K562 (cell line): Measurements from ENCODE around the gene CTXN3. TPM values are rescaled to one million over a fixed set of nuclear protein-coding genes. Genes with fewer than 3 reads are reported as not detected.

Source experiments
- ATAC-seq: fragments of 200-7000 bp; cut with Tn5 transposase; 3 replicates; pipeline ENCODE4 v1.9.1; 2020; ENCODE audit warnings: moderate library complexity
- BruUV-seq: library from RNA; stranded (reverse); fragments of 400-500 nt; replicated peaks from 2 replicates; lab custom pipeline; 2021; lab: Mats Ljungman, UMichigan
- CTCF ChIA-PET: fragments of 300-600 bp; formaldehyde crosslinking; extraction: SDS; loops from one replicate; lab custom pipeline; 2021; ENCODE audit warnings: low intra/inter-chr PET ratio; lab: Yijun Ruan, JAX
- POLR2A ChIA-PET: fragments of 300-600, 350-650 bp; sonication (Branson Sonifier 250); formaldehyde crosslinking; extraction: SDS; loops from one replicate; lab custom pipeline; 2021; ENCODE audit warnings: antibody characterized with exemption, inconsistent platforms; lab: Yijun Ruan, JAX
- DNase-seq, 4 experiments: peaks; one replicate each; pipeline versions ENCODE4 v3.0.0 to v3.0.0-alpha.2; 2011 to 2018; ENCODE audit warnings: low spot score in 3 of 4, mixed read lengths in 3 of 4; ENCODE audit errors: extremely low read depth in 1 of 4
- FAIRE-seq: peaks from 2 replicates; lab custom pipeline; 2011; peaks lifted over from hg19 to GRCh38; lab: Jason Lieb, UNC
- H2AFZ ChIP-seq: 2 replicates; pipeline ENCODE4 v1.6.0; 2011; ENCODE audit warnings: low read depth, low read length, control low read depth, inconsistent platforms
- H3K27ac ChIP-seq: fragments of 200-600 bp; 3 replicates; pipeline ENCODE4 v1.8.0; 2011; ENCODE audit warnings: low read depth, mild to moderate bottlenecking, control low read depth, inconsistent platforms, low read length, moderate library complexity, mixed read lengths; ENCODE audit errors: extremely low read depth
- H3K27me3 ChIP-seq, 2 experiments: fragments of 300-600 bp in 1 of 2; 2 replicates in 1 of 2; 3 replicates in 1 of 2; pipeline versions ENCODE4 v1.6.0 to v1.8.0; 2011; ENCODE audit warnings: inconsistent platforms in 2 of 2, low read length in 2 of 2, mild to moderate bottlenecking in 1 of 2, mixed read lengths in 1 of 2, moderate library complexity in 1 of 2; ENCODE audit not compliant: control insufficient read depth in 2 of 2, insufficient read depth in 2 of 2
- H3K36me3 ChIP-seq: fragments of 300-600 bp; 3 replicates; pipeline ENCODE4 v1.8.0; 2011; ENCODE audit warnings: mild to moderate bottlenecking, low read length, inconsistent platforms; ENCODE audit not compliant: control insufficient read depth, insufficient read depth
- H3K4me1 ChIP-seq, 2 experiments: fragments of 200-600 bp in 1 of 2; replicated peaks in 1 of 2; 2 replicates in 1 of 2; 3 replicates in 1 of 2; pipeline versions ENCODE4 v1.5.1 to v1.8.0; 2011; ENCODE audit warnings: inconsistent platforms in 2 of 2, low read length in 2 of 2, mild to moderate bottlenecking in 1 of 2, mixed read lengths in 1 of 2, moderate library complexity in 1 of 2; ENCODE audit not compliant: control insufficient read depth in 2 of 2, insufficient read depth in 2 of 2
- H3K4me2 ChIP-seq: 2 replicates; pipeline ENCODE4 v1.6.1; 2011; ENCODE audit warnings: low read length, control low read depth, inconsistent platforms, mixed read lengths; ENCODE audit not compliant: insufficient read depth
- H3K4me3 ChIP-seq: fragments of 200-600 bp; sonication (generic), shearing (Covaris generic); 2 replicates; pipeline ENCODE4 v1.5.1; 2016; ENCODE audit warnings: control low read depth, inconsistent platforms
- H3K79me2 ChIP-seq: fragments of 200-600 bp; 3 replicates; pipeline ENCODE4 v1.8.0; 2011; ENCODE audit warnings: low read length, inconsistent platforms; ENCODE audit not compliant: control insufficient read depth, insufficient read depth
- H3K9ac ChIP-seq, 2 experiments: 2 replicates each; pipeline versions ENCODE4 v1.6.0 to v1.6.1; 2011; ENCODE audit warnings: low read depth in 2 of 2, low read length in 2 of 2, control low read depth in 1 of 2, inconsistent platforms in 1 of 2, mild to moderate bottlenecking in 1 of 2, mixed read lengths in 1 of 2; ENCODE audit not compliant: insufficient read depth in 1 of 2
- H3K9me1 ChIP-seq: one replicate; pipeline ENCODE4 v1.6.0; 2011; ENCODE audit warnings: inconsistent platforms, mild to moderate bottlenecking, low read length, moderate library complexity; ENCODE audit not compliant: control insufficient read depth, insufficient read depth
- H3K9me3 ChIP-seq: replicated peaks from 2 replicates; pipeline ENCODE4 v1.5.1; 2011; ENCODE audit warnings: low read depth, low read length, inconsistent platforms; ENCODE audit not compliant: control insufficient read depth, insufficient read depth
- H4K20me1 ChIP-seq: replicated peaks from 2 replicates; pipeline ENCODE4 v1.6.1; 2011; ENCODE audit warnings: low read length, inconsistent platforms, mixed read lengths; ENCODE audit not compliant: control insufficient read depth, insufficient read depth
- ATF6 ChIP-seq: sonication (generic); formaldehyde crosslinking; IDR thresholded peaks from 2 replicates; pipeline ENCODE4 v1.4.0; 2020; ENCODE audit warnings: mild to moderate bottlenecking, missing genetic modification reagents
- CBX5 ChIP-seq: IDR thresholded peaks from 2 replicates; pipeline ENCODE4 v1.6.1; 2014; ENCODE audit warnings: low read depth, borderline replicate concordance
- CREM ChIP-seq: IDR thresholded peaks from 2 replicates; pipeline ENCODE4 v1.6.1; 2014; ENCODE audit warnings: antibody characterized with exemption, low read depth
- FOXO4 ChIP-seq: fragments of 450-650 bp; formaldehyde crosslinking; IDR thresholded peaks from 2 replicates; pipeline ENCODE4 v1.4.0; 2020; ENCODE audit warnings: mild to moderate bottlenecking, moderate library complexity
- HBP1 ChIP-seq: fragments of 450-650 bp; formaldehyde crosslinking; IDR thresholded peaks from 2 replicates; pipeline ENCODE4 v1.4.0; 2022; ENCODE audit warnings: missing genetic modification characterization
- HIVEP1 ChIP-seq: fragments of 250-450 bp; sonication (Bioruptor Pico); IDR thresholded peaks from 2 replicates; pipeline ENCODE4 v1.4.0; 2020; ENCODE audit warnings: mild to moderate bottlenecking
- HMGN3 ChIP-seq: IDR thresholded peaks from 2 replicates; pipeline ENCODE4 v1.6.1; 2011; ENCODE audit warnings: borderline replicate concordance, low read depth, mild to moderate bottlenecking, mixed read lengths, low read length; ENCODE audit not compliant: insufficient read length; ENCODE audit errors: extremely low read depth
- IFI16 ChIP-seq: fragments of 250-450 bp; sonication (Bioruptor Pico); IDR thresholded peaks from 2 replicates; pipeline ENCODE4 v2.1.2; 2022; ENCODE audit warnings: mild to moderate bottlenecking, inconsistent platforms
- JUN ChIP-seq, 2 experiments: sonication (generic) in 1 of 2; formaldehyde crosslinking in 1 of 2; IDR thresholded peaks; 2 replicates each; pipeline versions ENCODE4 v1.6.1 to v1.8.0; 2012 to 2022; ENCODE audit warnings: borderline replicate concordance in 2 of 2, mild to moderate bottlenecking in 2 of 2, improper control_type of control experiment in 1 of 2, low read depth in 1 of 2, low read length in 1 of 2, missing genetic modification reagents in 1 of 2
- KDM5B ChIP-seq: fragments of 200-600 bp; sonication (generic); IDR thresholded peaks from 2 replicates; pipeline ENCODE4 v1.6.1; 2012; ENCODE audit warnings: low read depth, mild to moderate bottlenecking, moderate library complexity, low read length, control low read depth, inconsistent platforms; ENCODE audit not compliant: insufficient replicate concordance
- MAFG ChIP-seq: fragments of 450-650 bp; conservative IDR thresholded peaks from 2 replicates; pipeline ENCODE4 v1.6.1; 2016; ENCODE audit warnings: missing genetic modification characterization, missing compliant biosample characterization
- MEF2A ChIP-seq: IDR thresholded peaks from 2 replicates; pipeline ENCODE4 v1.6.1; 2011; ENCODE audit warnings: low read depth, mild to moderate bottlenecking, low read length, moderate library complexity; ENCODE audit not compliant: control insufficient read depth
- SOX6 ChIP-seq: fragments of 450-650 bp; IDR thresholded peaks from 2 replicates; pipeline ENCODE4 v1.6.1; 2014; ENCODE audit warnings: mild to moderate bottlenecking
- TOE1 ChIP-seq, 2 experiments: fragments of 450-650 bp in 1 of 2; sonication (generic) in 1 of 2; formaldehyde crosslinking in 1 of 2; IDR thresholded peaks; 2 replicates each; pipeline versions ENCODE4 v1.7.1 to v1.8.0; 2016 to 2022; ENCODE audit warnings: borderline replicate concordance in 2 of 2, mild to moderate bottlenecking in 2 of 2, antibody characterized with exemption in 1 of 2, inconsistent platforms in 1 of 2, low read depth in 1 of 2, missing genetic modification reagents in 1 of 2, moderate library complexity in 1 of 2
- ZNF347 ChIP-seq: fragments of 450-650 bp; formaldehyde crosslinking; IDR thresholded peaks from 2 replicates; pipeline ENCODE4 v1.4.0; 2020; ENCODE audit warnings: low read depth, mild to moderate bottlenecking, moderate library complexity
- ZZZ3 ChIP-seq: fragments of 450-650 bp; IDR thresholded peaks from 2 replicates; pipeline ENCODE4 v1.6.1; 2016; ENCODE audit warnings: antibody characterized with exemption, mild to moderate bottlenecking, moderate library complexity
- WGBS: fragments of 100-300 bp; shearing (Covaris generic); methylation state at CpG from one replicate; pipeline ENCODE4 v1.1.6; 2016; ENCODE audit warnings: low coverage, mixed read lengths; ENCODE audit not compliant: insufficient coverage; ENCODE audit errors: missing lambda C conversion rate; 5-methylcytosine and 5-hydroxymethylcytosine counted together
- in situ Hi-C: fragments of 300-500 bp; cut with MboI; formaldehyde crosslinking; loops from 4 replicates; pipeline ENCODE4 v1.15.0; 2018; ENCODE audit warnings: inconsistent platforms, mixed read lengths
- intact Hi-C: fragments of 100-400 bp; cut with micrococcal nuclease; formaldehyde crosslinking; loops from 2 replicates; pipeline ENCODE4 v1.14.2; 2022
- polyA plus RNA-seq, 8 experiments: library from polyadenylated mRNA; depleted of rRNA in 4 of 8; stranded (reverse) in 5 of 8; unstranded in 3 of 8; fragments of >200 nt; fragmentation: Nextera tagmentation in 2 of 8; fragmentation: Illumina TruSeq in 1 of 8; extraction: Ambion mirVana in 2 of 8; extraction: Trizol in 1 of 8; gene quantifications; 2 replicates each; pipeline versions ENCODE4 v1.2.1 to v1.2.3, GENCODE V29; 2011 to 2014; ENCODE audit warnings: inconsistent platforms in 1 of 8, missing spikeins in 1 of 8
- total RNA-seq, 7 experiments: library from RNA; depleted of rRNA in 6 of 7; stranded (reverse); fragments of >200 nt in 6 of 7; fragmentation: Illumina TruSeq in 2 of 7; extraction: Trizol in 2 of 7; gene quantifications; 2 replicates each; pipeline versions ENCODE4 v1.2.1 to v1.2.3, GENCODE V29; 2011 to 2021; ENCODE audit warnings: low replicate concordance in 1 of 7

CTXN3 gene
- total and polyA plus RNA-seq, 9 of the 15 experiments (the other 6 are each of a cell fraction or from before 2014, with no cell fraction given): not detected

GRCh38 chr5:127609011-127609410 lies 39.9 kb upstream of the CTXN3 start (continued):
- TF ChIP-seq SOX6: no peak
- no peak for TF ChIP-seq HBP1
- no peak for TF ChIP-seq KDM5B
- no peak for TF ChIP-seq ZNF347 (CRISPR knock-in tag)
- no peak for TF ChIP-seq ATF6 (CRISPR knock-in tag)
- TF ChIP-seq CBX5: no peak

- H3K4me3 ChIP-seq: no peak overlapping the region
- H3K27me3 ChIP-seq: peaks cover 0 to 6% of the 10 kb centered on the region in 2 experiments; a peak in 1 of 5 replicates
- H3K36me3 ChIP-seq: no peaks in the 10 kb centered on the region
- ChIA-PET POLR2A (interaction anchor here (0.7 kb wide), 1 partner anchor 120 kb away, joined by 3 read pairs; no protein-coding TSS in a partner anchor), CTCF (no interaction called here)
- DNase-seq: no peak
- BruUV-seq: no TSS peak
- no peak overlapping the region for H3K4me2 ChIP-seq
- FAIRE-seq: no peak
- no peak overlapping the region for H2AFZ ChIP-seq
- H3K9me1 ChIP-seq: no peaks in the 10 kb centered on the region
- ATAC-seq: no peak
- no peak overlapping the region for H3K9ac ChIP-seq
- H3K4me1 ChIP-seq: no peaks in the 10 kb centered on the region
- H3K79me2 ChIP-seq: no peaks in the 10 kb centered on the region
- WGBS: 0% methylated on average over 2 of the region's 2 CpGs
- H3K27ac ChIP-seq: no peak overlapping the region
- intact Hi-C loops: no loop called here
- H3K9me3 ChIP-seq: no peaks in the 10 kb centered on the region
- no peaks in the 10 kb centered on the region for H4K20me1 ChIP-seq
- in situ Hi-C loops: no loop called here
- no peak for TF ChIP-seq TOE1 (IDR thresholded peaks at IDR 0.05; ENCODE audit: borderline replicate concordance)
- TF ChIP-seq TOE1 (CRISPR knock-in tag; IDR thresholded peaks at IDR 0.05; ENCODE audit: borderline replicate concordance, low read depth): no peak
- TF ChIP-seq HIVEP1 (CRISPR knock-in tag): no peak
- no peak for TF ChIP-seq IFI16 (CRISPR knock-in tag)
- no peak for TF ChIP-seq MAFG (tag)
- TF ChIP-seq JUN (IDR thresholded peaks at IDR 0.05; ENCODE audit: borderline replicate concordance, low read depth, low read length): no peak
- TF ChIP-seq JUN (CRISPR knock-in tag; IDR thresholded peaks at IDR 0.05; ENCODE audit: borderline replicate concordance): no peak
- no peak for TF ChIP-seq ZZZ3
- TF ChIP-seq FOXO4 (CRISPR knock-in tag): no peak
- TF ChIP-seq HMGN3: no peak
- TF ChIP-seq CREM: no peak
- no peak for TF ChIP-seq MEF2A
Measured at GRCh38 chr5:127609957-127610356, 38.9 kb upstream of the CTXN3 start.
